ENCODE measurements around the gene PTPN12.
"Not testable (repeated sequence)": the region's sequence is repeated elsewhere in the genome, so short reads cannot be mapped to it uniquely, and the experiment has no call there.

PTPN12 gene

GRCh38 chr7:77537136-77537777 lies at the start of gene PTPN12:
PTPN12 (plus strand) TSS chr7:77537295; CDS start chr7:77537547, 252 bp downstream.
- DNase-seq = peak; percentile 81

- no peak for DNase-seq
Observed at GRCh38 chr7:77488986-77489385, 48.1 kb upstream of the PTPN12 start.

- DNase-seq = no peak
Observed at GRCh38 chr7:77497079-77497478, 40.0 kb upstream of the PTPN12 start.

- no peak for DNase-seq
Observed at GRCh38 chr7:77498659-77499379, 38.3 kb upstream of the PTPN12 start.

GRCh38 chr7:77501192-77501515 lies 35.9 kb upstream of the PTPN12 start:
- peak; percentile 69 for DNase-seq

- DNase-seq = no peak
Observed at GRCh38 chr7:77504951-77505350, 32.1 kb upstream of the PTPN12 start.

- DNase-seq = no peak
Observed at GRCh38 chr7:77506899-77507298, 30.2 kb upstream of the PTPN12 start.

- not testable (repeated sequence) for DNase-seq
Observed at GRCh38 chr7:77513002-77513670, 24.0 kb upstream of the PTPN12 start.

GRCh38 chr7:77516085-77516484 lies 21.0 kb upstream of the PTPN12 start:
- DNase-seq = no peak

GRCh38 chr7:77520261-77520660 lies 16.8 kb upstream of the PTPN12 start:
- no peak for DNase-seq

GRCh38 chr7:77521537-77521936 lies 15.6 kb upstream of the PTPN12 start:
- DNase-seq = not testable (repeated sequence)

- peak; percentile 86 for DNase-seq
Observed at GRCh38 chr7:77524731-77525130, 12.4 kb upstream of the PTPN12 start.

GRCh38 chr7:77525231-77525630 lies 11.9 kb upstream of the PTPN12 start:
- DNase-seq = peak; percentile 86

GRCh38 chr7:77528368-77528767 lies 8.7 kb upstream of the PTPN12 start:
- DNase-seq = no peak

GRCh38 chr7:77529279-77529678 lies 7.8 kb upstream of the PTPN12 start:
- peak; percentile 36 for DNase-seq

GRCh38 chr7:77531038-77531437 lies 6.1 kb upstream of the PTPN12 start:
- peak; percentile 85 for DNase-seq

- DNase-seq = peak; percentile 45
Observed at GRCh38 chr7:77532247-77532646, 4.8 kb upstream of the PTPN12 start.

GRCh38 chr7:77532732-77533131 lies 4.4 kb upstream of the PTPN12 start:
- DNase-seq = not testable (repeated sequence)

GRCh38 chr7:77534046-77534445 lies 3.0 kb upstream of the PTPN12 start:
- not testable (repeated sequence) for DNase-seq

GRCh38 chr7:77536017-77536412 lies 1.1 kb upstream of the PTPN12 start:
- no peak for DNase-seq

GRCh38 chr7:77536413-77537135 lies 521 bp upstream of the PTPN12 start:
- peak; percentile 99 for DNase-seq

- DNase-seq = peak; percentile 73
Observed at GRCh38 chr7:77537778-77538280, 734 bp downstream of the PTPN12 start.
